OCI-LY1 (cell line): Measurements from ENCODE around the gene HAGH.

Source experiments
- H2AFZ ChIP-seq: fragments of 200-600 bp; sonication (generic), shearing (Covaris generic); 2 replicates; pipeline ENCODE4 v1.6.0; 2014; ENCODE audit warnings: antibody characterized with exemption, mild to moderate bottlenecking, low read length
- H3F3A ChIP-seq: fragments of 200-600 bp; sonication (generic), shearing (Covaris generic); 2 replicates; pipeline ENCODE4 v1.6.0; 2014; ENCODE audit warnings: mild to moderate bottlenecking, antibody characterized with exemption, low read length, moderate library complexity; ENCODE audit not compliant: insufficient read depth
- H3K27ac ChIP-seq: fragments of 200-600 bp; sonication (generic); 2 replicates; pipeline ENCODE4 v1.5.1; 2014; ENCODE audit warnings: low read length, mixed run types, mild to moderate bottlenecking, low read depth; ENCODE audit not compliant: poor library complexity, severe bottlenecking
- H3K27me3 ChIP-seq: fragments of 200-600 bp; sonication (generic); 2 replicates; pipeline ENCODE4 v1.6.0; 2014; ENCODE audit warnings: antibody characterized with exemption, mild to moderate bottlenecking, low read length, moderate library complexity; ENCODE audit not compliant: insufficient read depth
- H3K36me3 ChIP-seq: fragments of 200-600 bp; sonication (generic); 2 replicates; pipeline ENCODE4 v1.6.1; 2014; ENCODE audit warnings: mild to moderate bottlenecking, antibody characterized with exemption, low read length, moderate library complexity, mixed read lengths; ENCODE audit not compliant: insufficient read depth
- H3K4me1 ChIP-seq: fragments of 200-600 bp; sonication (generic); 2 replicates; pipeline ENCODE4 v1.5.1; 2014; ENCODE audit warnings: mild to moderate bottlenecking, low read length, moderate library complexity; ENCODE audit not compliant: insufficient read depth, severe bottlenecking
- H3K4me2 ChIP-seq: fragments of 200-600 bp; sonication (generic), shearing (Covaris generic); 2 replicates; pipeline ENCODE4 v1.6.1; 2014; ENCODE audit warnings: low read length
- H3K4me3 ChIP-seq: fragments of 200-600 bp; sonication (generic); 2 replicates; pipeline ENCODE4 v1.5.1; 2014; ENCODE audit warnings: low read length, low read depth, mild to moderate bottlenecking, mixed read lengths; ENCODE audit not compliant: poor library complexity, severe bottlenecking
- H3K79me2 ChIP-seq: fragments of 200-600 bp; shearing (Covaris generic); 2 replicates; pipeline ENCODE4 v1.6.1; 2016; ENCODE audit warnings: mixed run types, low read length, mixed read lengths; ENCODE audit not compliant: insufficient read depth
- H3K9ac ChIP-seq: fragments of 200-600 bp; sonication (generic), shearing (Covaris generic); 2 replicates; pipeline ENCODE4 v1.6.1; 2014; ENCODE audit warnings: mild to moderate bottlenecking, low read length, mixed read lengths
- H3K9me2 ChIP-seq: fragments of 200-600 bp; sonication (generic), shearing (Covaris generic); 2 replicates; pipeline ENCODE4 v1.6.1; 2014; ENCODE audit warnings: low read depth, mild to moderate bottlenecking, low read length, mixed read lengths
- H3K9me3 ChIP-seq: fragments of 200-600 bp; shearing (Covaris generic); 2 replicates; pipeline ENCODE4 v1.6.1; 2014; ENCODE audit warnings: low read length, mixed read lengths
- H4K20me1 ChIP-seq: fragments of 200-600 bp; sonication (generic), shearing (Covaris generic); 2 replicates; pipeline ENCODE4 v1.6.0; 2016; ENCODE audit warnings: mild to moderate bottlenecking, low read length; ENCODE audit not compliant: insufficient read depth
- EZH2 ChIP-seq: fragments of 200-600 bp; sonication (generic), shearing (Covaris generic); IDR thresholded peaks from 2 replicates; pipeline ENCODE4 v1.8.0; 2017; ENCODE audit warnings: borderline replicate concordance, mixed run types, mild to moderate bottlenecking, antibody characterized with exemption, low read length, moderate library complexity, mixed read lengths
- TF ChIP-seq, protein P1 (sequence below): fragments of 200-600 bp; sonication (generic), shearing (Covaris generic); IDR thresholded peaks from 2 replicates; pipeline ENCODE4 v1.5.1; 2017; ENCODE audit warnings: mild to moderate bottlenecking, antibody characterized with exemption, low read length, moderate library complexity, mixed read lengths

Gene HAGH

DNA sequence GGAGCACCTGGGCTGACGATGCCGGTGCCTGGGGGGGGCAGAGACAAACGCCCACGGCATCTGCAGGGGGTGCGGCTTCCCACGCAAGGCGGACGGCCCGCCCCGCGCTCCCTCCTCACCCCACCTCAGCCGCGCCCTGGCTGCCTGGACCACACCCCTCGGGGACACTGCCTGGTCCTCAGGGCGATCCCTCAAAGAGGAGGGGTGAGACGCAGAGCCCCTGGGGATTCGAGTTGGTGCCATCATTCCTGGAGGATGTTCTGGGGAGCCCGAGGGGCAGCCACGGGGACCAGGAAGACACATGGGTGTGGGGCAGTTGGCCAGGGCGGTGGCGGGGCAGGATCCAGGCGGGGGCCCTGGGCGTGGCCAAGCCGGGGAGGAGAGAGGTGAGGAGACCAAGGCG lies 37.0 kb downstream of the HAGH start:
- H3K4me1 ChIP-seq, result no peaks in the 10 kb centered on the region
- no peaks in the 10 kb centered on the region for H3K9me2 ChIP-seq
- H4K20me1 ChIP-seq, result no peaks in the 10 kb centered on the region
- H3K27ac ChIP-seq, result no peak overlapping the region
- peaks cover 42% of the 10 kb centered on the region for H3K36me3 ChIP-seq
- TF ChIP-seq, protein P1, sequence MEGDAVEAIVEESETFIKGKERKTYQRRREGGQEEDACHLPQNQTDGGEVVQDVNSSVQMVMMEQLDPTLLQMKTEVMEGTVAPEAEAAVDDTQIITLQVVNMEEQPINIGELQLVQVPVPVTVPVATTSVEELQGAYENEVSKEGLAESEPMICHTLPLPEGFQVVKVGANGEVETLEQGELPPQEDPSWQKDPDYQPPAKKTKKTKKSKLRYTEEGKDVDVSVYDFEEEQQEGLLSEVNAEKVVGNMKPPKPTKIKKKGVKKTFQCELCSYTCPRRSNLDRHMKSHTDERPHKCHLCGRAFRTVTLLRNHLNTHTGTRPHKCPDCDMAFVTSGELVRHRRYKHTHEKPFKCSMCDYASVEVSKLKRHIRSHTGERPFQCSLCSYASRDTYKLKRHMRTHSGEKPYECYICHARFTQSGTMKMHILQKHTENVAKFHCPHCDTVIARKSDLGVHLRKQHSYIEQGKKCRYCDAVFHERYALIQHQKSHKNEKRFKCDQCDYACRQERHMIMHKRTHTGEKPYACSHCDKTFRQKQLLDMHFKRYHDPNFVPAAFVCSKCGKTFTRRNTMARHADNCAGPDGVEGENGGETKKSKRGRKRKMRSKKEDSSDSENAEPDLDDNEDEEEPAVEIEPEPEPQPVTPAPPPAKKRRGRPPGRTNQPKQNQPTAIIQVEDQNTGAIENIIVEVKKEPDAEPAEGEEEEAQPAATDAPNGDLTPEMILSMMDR, result no peak
- TF ChIP-seq EZH2, result no peak
- no peak overlapping the region for H3K9ac ChIP-seq
- H2AFZ ChIP-seq, result no peak overlapping the region
- H3K79me2 ChIP-seq, result no peaks in the 10 kb centered on the region; the same call in 1 of the 2 replicates
- H3K9me3 ChIP-seq, result no peaks in the 10 kb centered on the region
- H3F3A ChIP-seq, result no peaks in the 10 kb centered on the region
- H3K4me2 ChIP-seq, result no peak overlapping the region
- no peaks in the 10 kb centered on the region for H3K27me3 ChIP-seq
- no peak overlapping the region for H3K4me3 ChIP-seq

DNA sequence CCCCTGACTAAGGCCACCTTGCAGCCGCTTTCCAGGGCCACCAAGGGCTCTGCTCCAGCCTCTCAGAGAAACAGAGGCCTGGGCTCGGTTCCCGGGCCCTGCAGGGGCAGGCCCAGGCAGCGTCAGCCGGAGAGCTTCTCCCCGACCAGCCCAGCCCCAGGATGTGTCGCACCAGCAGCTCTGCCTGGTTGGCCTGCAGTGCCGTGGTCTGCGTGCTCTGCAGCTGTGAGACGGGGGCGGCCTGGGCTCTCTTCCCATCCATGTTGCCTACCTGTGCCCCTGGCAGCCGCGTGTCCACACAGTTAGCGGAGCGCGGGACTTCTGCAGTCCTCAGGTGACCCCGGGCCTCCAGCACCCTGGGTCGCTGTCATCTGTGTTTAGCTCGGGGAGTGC lies 37.9 kb downstream of the HAGH start:
- Histone ChIP-seq H3K9me2 (no peaks in the 10 kb centered on the region), H3K9me3 (no peaks in the 10 kb centered on the region), H3K27me3 (no peaks in the 10 kb centered on the region), H3K79me2 (peaks cover 6% of the 10 kb centered on the region), H3K36me3 (peaks cover 42% of the 10 kb centered on the region), H3K4me2 (no peak overlapping the region), H3K9ac (no peak overlapping the region), H3K4me1 (peaks cover 6% of the 10 kb centered on the region), H3K4me3 (no peak overlapping the region), H2AFZ (no peak overlapping the region), H3F3A (no peaks in the 10 kb centered on the region), H3K27ac (no peak overlapping the region), H4K20me1 (no peaks in the 10 kb centered on the region)
- TF ChIP-seq EZH2, result no peak
- TF ChIP-seq, protein P1, result no peak

GRCh38 chr16:1788095-1788707 lies 38.4 kb downstream of the HAGH start:
- H3K27me3 ChIP-seq, result no peaks in the 10 kb centered on the region
- H3F3A ChIP-seq, result no peaks in the 10 kb centered on the region
- no peaks in the 10 kb centered on the region for H3K9me3 ChIP-seq
- H3K36me3 ChIP-seq, result peaks cover 42% of the 10 kb centered on the region
- no peak overlapping the region for H2AFZ ChIP-seq
- no peak for TF ChIP-seq EZH2
- TF ChIP-seq, protein P1, result no peak
- H3K4me3 ChIP-seq, result no peak overlapping the region
- H3K4me1 ChIP-seq, result peaks cover 7% of the 10 kb centered on the region
- no peak overlapping the region for H3K9ac ChIP-seq
- no peak overlapping the region for H3K4me2 ChIP-seq
- peaks cover 6% of the 10 kb centered on the region for H3K79me2 ChIP-seq
- H3K27ac ChIP-seq, result no peak overlapping the region
- no peaks in the 10 kb centered on the region for H4K20me1 ChIP-seq
- no peaks in the 10 kb centered on the region for H3K9me2 ChIP-seq
